Loucy (cell line): ENCODE results near the gene AGXT.

Experiments
- H2AFZ ChIP-seq: fragments of 200-600 bp; sonication (generic); 2 replicates; pipeline ENCODE4 v1.6.0; 2016; ENCODE audit warnings: antibody characterized with exemption, mild to moderate bottlenecking, low read length, moderate library complexity
- H3F3A ChIP-seq: fragments of 200-600 bp; 2 replicates; pipeline ENCODE4 v1.6.0; 2016; ENCODE audit warnings: antibody characterized with exemption, low read depth, mild to moderate bottlenecking
- H3K27me3 ChIP-seq: fragments of 200-600 bp; sonication (generic); 2 replicates; pipeline ENCODE4 v1.6.1; 2014; ENCODE audit warnings: low read length, mild to moderate bottlenecking; ENCODE audit not compliant: insufficient read depth, poor library complexity, severe bottlenecking
- H3K36me3 ChIP-seq: fragments of 200-600 bp; sonication (generic); 2 replicates; pipeline ENCODE4 v1.6.1; 2016; ENCODE audit warnings: low read length; ENCODE audit not compliant: insufficient read depth
- H3K4me1 ChIP-seq: fragments of 200-600 bp; sonication (generic); 2 replicates; pipeline ENCODE4 v1.5.1; 2014; ENCODE audit warnings: low read length, mild to moderate bottlenecking; ENCODE audit not compliant: insufficient read depth, poor library complexity, severe bottlenecking
- H3K4me2 ChIP-seq: fragments of 200-600 bp; sonication (generic); 2 replicates; pipeline ENCODE4 v1.6.0; 2014; ENCODE audit warnings: antibody characterized with exemption, low read length, low read depth, mild to moderate bottlenecking; ENCODE audit not compliant: poor library complexity, severe bottlenecking
- H3K4me3 ChIP-seq: fragments of 200-600 bp; sonication (generic); 2 replicates; pipeline ENCODE4 v1.5.1; 2014; ENCODE audit warnings: low read length, mild to moderate bottlenecking, mixed read lengths; ENCODE audit not compliant: poor library complexity, severe bottlenecking
- H3K79me2 ChIP-seq: fragments of 200-600 bp; sonication (generic); 2 replicates; pipeline ENCODE4 v1.6.1; 2014; ENCODE audit warnings: low read length; ENCODE audit not compliant: insufficient read depth
- H3K9ac ChIP-seq: fragments of 200-600 bp; sonication (generic); 2 replicates; pipeline ENCODE4 v1.6.0; 2014; ENCODE audit warnings: mild to moderate bottlenecking, low read depth, low read length, moderate library complexity; ENCODE audit not compliant: poor library complexity, severe bottlenecking
- H3K9me2 ChIP-seq: fragments of 200-600 bp; sonication (generic); replicated peaks from 2 replicates; pipeline ENCODE4 v1.6.1; 2016; ENCODE audit warnings: low read depth, low read length, mixed read lengths
- H3K9me3 ChIP-seq: fragments of 200-600 bp; sonication (generic); 2 replicates; pipeline ENCODE4 v1.6.1; 2014; ENCODE audit warnings: mild to moderate bottlenecking, antibody characterized with exemption, low read length, low read depth; ENCODE audit not compliant: insufficient read depth
- H4K20me1 ChIP-seq: fragments of 200-600 bp; sonication (generic); 2 replicates; pipeline ENCODE4 v1.6.0; 2014; ENCODE audit warnings: antibody characterized with exemption, low read length, mild to moderate bottlenecking; ENCODE audit not compliant: insufficient read depth, poor library complexity, severe bottlenecking
- CTCF ChIP-seq: fragments of 200-600 bp; sonication (generic); conservative IDR thresholded peaks from 2 replicates; pipeline ENCODE4 v1.5.1; 2014; ENCODE audit warnings: mild to moderate bottlenecking, antibody characterized with exemption, low read length
- EZH2phosphoT487 ChIP-seq: fragments of 200-600 bp; IDR thresholded peaks from 2 replicates; pipeline ENCODE4 v1.6.1; 2018; ENCODE audit warnings: antibody characterized with exemption, mild to moderate bottlenecking, moderate library complexity, borderline replicate concordance

The AGXT gene

GRCh38 chr2:240876475-240877251 lies 8.0 kb downstream of the AGXT start:
- H3K9me2 ChIP-seq, result no peaks in the 10 kb centered on the region
- H2AFZ ChIP-seq, result no peak overlapping the region
- no peak overlapping the region for H3K9ac ChIP-seq
- H4K20me1 ChIP-seq, result no peaks in the 10 kb centered on the region
- no peaks in the 10 kb centered on the region for H3K4me1 ChIP-seq
- H3K79me2 ChIP-seq, result no peaks in the 10 kb centered on the region
- no peak overlapping the region for H3K4me2 ChIP-seq
- H3F3A ChIP-seq, result no peaks in the 10 kb centered on the region
- TF ChIP-seq CTCF (no peak), EZH2phosphoT487 (no peak)
- no peaks in the 10 kb centered on the region for H3K36me3 ChIP-seq
- H3K4me3 ChIP-seq, result no peak overlapping the region
- H3K27me3 ChIP-seq, result no peaks in the 10 kb centered on the region
- no peaks in the 10 kb centered on the region for H3K9me3 ChIP-seq

- H3K4me1 ChIP-seq, result no peaks in the 10 kb centered on the region
- no peak overlapping the region for H3K9ac ChIP-seq
- TF ChIP-seq CTCF, result no peak
- no peak for TF ChIP-seq EZH2phosphoT487
- H3K4me3 ChIP-seq, result no peak overlapping the region
- no peaks in the 10 kb centered on the region for H3K27me3 ChIP-seq
- no peaks in the 10 kb centered on the region for H3K36me3 ChIP-seq
- H3K4me2 ChIP-seq, result no peak overlapping the region
- H3K9me2 ChIP-seq, result no peaks in the 10 kb centered on the region
- no peaks in the 10 kb centered on the region for H4K20me1 ChIP-seq
- no peaks in the 10 kb centered on the region for H3K9me3 ChIP-seq
- H2AFZ ChIP-seq, result no peak overlapping the region
- H3K79me2 ChIP-seq, result no peaks in the 10 kb centered on the region
- H3F3A ChIP-seq, result no peaks in the 10 kb centered on the region
Measured at GRCh38 chr2:240877460-240878340, 9.1 kb downstream of the AGXT start.

- Histone ChIP-seq H3K4me2 (no peak overlapping the region), H3F3A (no peaks in the 10 kb centered on the region), H2AFZ (no peak overlapping the region), H3K9me3 (no peaks in the 10 kb centered on the region), H3K9ac (no peak overlapping the region), H3K79me2 (no peaks in the 10 kb centered on the region), H3K27me3 (no peaks in the 10 kb centered on the region), H4K20me1 (no peaks in the 10 kb centered on the region), H3K36me3 (no peaks in the 10 kb centered on the region), H3K9me2 (no peaks in the 10 kb centered on the region), H3K4me3 (no peak overlapping the region), H3K4me1 (no peaks in the 10 kb centered on the region)
- TF ChIP-seq CTCF, result no peak
- TF ChIP-seq EZH2phosphoT487, result no peak
Measured at GRCh38 chr2:240878341-240878936, 9.8 kb downstream of the AGXT start.
